ENCODE data around the gene PPP2R5E.

DNA sequence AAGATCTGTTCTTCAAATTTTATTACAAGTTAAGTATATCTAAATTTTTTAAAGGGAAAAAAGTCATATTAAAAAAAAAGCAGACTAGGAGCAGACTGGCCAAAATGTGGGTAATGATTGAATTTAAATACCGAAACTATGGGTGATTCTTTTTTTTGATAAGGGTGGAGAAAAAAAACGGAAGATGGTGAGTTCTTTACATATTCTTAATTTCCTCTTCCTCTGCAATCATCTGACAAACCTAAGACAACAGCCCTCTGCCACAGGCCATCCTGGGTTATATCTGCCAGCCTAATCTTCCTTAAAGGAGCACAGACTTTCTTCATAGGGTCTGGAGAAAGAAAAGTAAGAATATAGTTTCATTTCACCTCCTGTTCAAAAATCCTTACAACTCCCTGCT is 108.0 kb downstream of the PPP2R5E start:
- no peak for TF ChIP-seq POLR2A (IDR thresholded peaks at IDR 0.05)
- TF ChIP-seq, protein P1, sequence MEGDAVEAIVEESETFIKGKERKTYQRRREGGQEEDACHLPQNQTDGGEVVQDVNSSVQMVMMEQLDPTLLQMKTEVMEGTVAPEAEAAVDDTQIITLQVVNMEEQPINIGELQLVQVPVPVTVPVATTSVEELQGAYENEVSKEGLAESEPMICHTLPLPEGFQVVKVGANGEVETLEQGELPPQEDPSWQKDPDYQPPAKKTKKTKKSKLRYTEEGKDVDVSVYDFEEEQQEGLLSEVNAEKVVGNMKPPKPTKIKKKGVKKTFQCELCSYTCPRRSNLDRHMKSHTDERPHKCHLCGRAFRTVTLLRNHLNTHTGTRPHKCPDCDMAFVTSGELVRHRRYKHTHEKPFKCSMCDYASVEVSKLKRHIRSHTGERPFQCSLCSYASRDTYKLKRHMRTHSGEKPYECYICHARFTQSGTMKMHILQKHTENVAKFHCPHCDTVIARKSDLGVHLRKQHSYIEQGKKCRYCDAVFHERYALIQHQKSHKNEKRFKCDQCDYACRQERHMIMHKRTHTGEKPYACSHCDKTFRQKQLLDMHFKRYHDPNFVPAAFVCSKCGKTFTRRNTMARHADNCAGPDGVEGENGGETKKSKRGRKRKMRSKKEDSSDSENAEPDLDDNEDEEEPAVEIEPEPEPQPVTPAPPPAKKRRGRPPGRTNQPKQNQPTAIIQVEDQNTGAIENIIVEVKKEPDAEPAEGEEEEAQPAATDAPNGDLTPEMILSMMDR (IDR thresholded peaks at IDR 0.05): no peak

All from breast epithelium (tissue), 3 donors.